Keratinocyte (primary cell): ENCODE results near the gene GAREM1. TPM values are rescaled to one million over a fixed set of nuclear protein-coding genes. Genes with fewer than 3 reads are reported as not detected.

Source experiments
- DNase-seq: peaks from one replicate; pipeline ENCODE4 v3.0.0-alpha.2; 2011; ENCODE audit warnings: low read depth, missing footprints, low spot score
- FAIRE-seq: peaks from 2 replicates; lab custom pipeline; 2011; peaks lifted over from hg19 to GRCh38; lab: Jason Lieb, UNC
- H2AFZ ChIP-seq: 2 replicates; pipeline ENCODE4 v1.6.0; 2012; ENCODE audit warnings: low read length, control low read depth, inconsistent platforms; ENCODE audit not compliant: control insufficient read depth
- H3K27ac ChIP-seq: 2 replicates; pipeline ENCODE4 v1.5.1; 2011; ENCODE audit warnings: low read length; ENCODE audit not compliant: control insufficient read depth, insufficient read depth
- H3K27me3 ChIP-seq: 3 replicates; pipeline ENCODE4 v1.6.0; 2011; ENCODE audit warnings: low read length; ENCODE audit not compliant: control insufficient read depth, insufficient read depth; ENCODE audit errors: extremely low read depth
- H3K36me3 ChIP-seq, 2 experiments: 2 replicates in 1 of 2; 3 replicates in 1 of 2; pipeline ENCODE4 v1.5.1; 2011; ENCODE audit warnings: low read length in 2 of 2, mild to moderate bottlenecking in 1 of 2; ENCODE audit not compliant: control insufficient read depth in 2 of 2, insufficient read depth in 2 of 2; ENCODE audit errors: extremely low read depth in 1 of 2
- H3K4me1 ChIP-seq: 3 replicates; pipeline ENCODE4 v1.5.1; 2011; ENCODE audit warnings: low read length; ENCODE audit not compliant: control insufficient read depth, insufficient read depth; ENCODE audit errors: extremely low read depth
- H3K4me2 ChIP-seq: 3 replicates; pipeline ENCODE4 v1.6.0; 2011; ENCODE audit warnings: low read depth, low read length; ENCODE audit not compliant: control insufficient read depth, insufficient read depth; ENCODE audit errors: extremely low read depth
- H3K4me3 ChIP-seq, 3 experiments: fragments of 200-600 bp in 1 of 3; sonication (generic) in 1 of 3; 2 replicates in 2 of 3; 3 replicates in 1 of 3; pipeline ENCODE4 v1.5.1; 2011 to 2016; ENCODE audit warnings: low read length in 3 of 3, mild to moderate bottlenecking in 3 of 3, control low read depth in 2 of 3, inconsistent platforms in 1 of 3, low read depth in 1 of 3, mixed read lengths in 1 of 3, mixed run types in 1 of 3, moderate library complexity in 1 of 3; ENCODE audit not compliant: control insufficient read depth in 2 of 3, insufficient read depth in 2 of 3; ENCODE audit errors: extremely low read depth in 1 of 3
- H3K79me2 ChIP-seq: 2 replicates; pipeline ENCODE4 v1.6.0; 2012; ENCODE audit warnings: low read length; ENCODE audit not compliant: control insufficient read depth, insufficient read depth
- H3K9ac ChIP-seq: 3 replicates; pipeline ENCODE4 v1.6.0; 2011; ENCODE audit warnings: low read length; ENCODE audit not compliant: control insufficient read depth, insufficient read depth; ENCODE audit errors: extremely low read depth
- H3K9me1 ChIP-seq: 3 replicates; pipeline ENCODE4 v1.6.0; 2011; ENCODE audit warnings: low read length; ENCODE audit not compliant: control insufficient read depth, insufficient read depth; ENCODE audit errors: extremely low read depth
- H3K9me3 ChIP-seq: 2 replicates; pipeline ENCODE4 v1.5.1; 2012; ENCODE audit warnings: low read depth, low read length; ENCODE audit not compliant: control insufficient read depth
- H4K20me1 ChIP-seq: 3 replicates; pipeline ENCODE4 v1.6.0; 2011; ENCODE audit warnings: low read length; ENCODE audit not compliant: control insufficient read depth, insufficient read depth; ENCODE audit errors: extremely low read depth
- CTCF ChIP-seq, 3 experiments: IDR thresholded peaks in 1 of 3; conservative IDR thresholded peaks in 1 of 3; optimal IDR thresholded peaks in 1 of 3; 2 replicates in 2 of 3; 3 replicates in 1 of 3; pipeline versions ENCODE3 to v1.5.1; 2011; ENCODE audit warnings: low read length in 3 of 3, mild to moderate bottlenecking in 3 of 3, moderate library complexity in 2 of 3, control low read depth in 1 of 3, inconsistent platforms in 1 of 3; ENCODE audit not compliant: insufficient read depth in 2 of 3; ENCODE audit errors: extremely low read depth in 1 of 3
- EZH2 ChIP-seq: IDR thresholded peaks from one replicate; pipeline ENCODE4 v1.6.1; 2012; ENCODE audit warnings: inconsistent platforms, mild to moderate bottlenecking, low read length, moderate library complexity
- dilution Hi-C: fragments of 300-500 bp; cut with MboI; formaldehyde crosslinking; loops from one replicate; pipeline ENCODE4 v1.7.0; 2020; ENCODE audit warnings: low sequenced_read_pairs; ENCODE audit not compliant: extremely low pct_ligation_motif_present
- polyA plus RNA-seq, 5 experiments: library from polyadenylated mRNA; depleted of rRNA in 3 of 5; stranded (reverse) in 3 of 5; stranded (forward) in 1 of 5; unstranded in 1 of 5; fragments of >200 nt; gene quantifications; 1 replicate in 1 of 5; 2 replicates in 3 of 5; 3 replicates in 1 of 5; pipeline versions ENCODE4 v1.2.1 to v1.2.3, GENCODE V29; 2011 to 2012; ENCODE audit warnings: missing spikeins in 2 of 5, low read depth in 1 of 5, low replicate concordance in 1 of 5

The GAREM1 gene
- polyA plus RNA-seq, 1 donor (not counting 4 experiments of a cell fraction or from before 2014, with no cell fraction given) = 3.8 TPM

- Histone ChIP-seq H3K36me3 (no peaks in the 10 kb centered on the region), H3K9me1 (no peaks in the 10 kb centered on the region), H3K27me3 (no peaks in the 10 kb centered on the region), H3K4me3 (no peak overlapping the region), H3K4me1 (no peaks in the 10 kb centered on the region), H3K27ac (no peak overlapping the region), H2AFZ (no peak overlapping the region), H3K4me2 (no peak overlapping the region), H3K9ac (no peak overlapping the region), H3K79me2 (no peaks in the 10 kb centered on the region), H4K20me1 (no peaks in the 10 kb centered on the region), H3K9me3 (no peaks in the 10 kb centered on the region)
- no peak for TF ChIP-seq EZH2
- TF ChIP-seq CTCF (optimal IDR thresholded peaks at IDR 0.05 in 1 of 3, IDR thresholded peaks at IDR 0.05 in 1 of 3, conservative IDR thresholded peaks at IDR 0.05 in 1 of 3; ENCODE audit: extremely low read depth in 1 of 3, insufficient read depth in 2 of 3, low read length in 3 of 3) = no peak
- DNase-seq (no peak), FAIRE-seq (no peak)
- dilution Hi-C loops = no loop called here
Measured at GRCh38 chr18:32482117-32482516, 11.4 kb upstream of the GAREM1 start.

GRCh38 chr18:32480581-32480980 lies 9.9 kb upstream of the GAREM1 start:
- DNase-seq = no peak

More at GRCh38 chr18:32480581-32480980, 9.9 kb upstream of the GAREM1 start:
- Histone ChIP-seq H3K9me1 (no peaks in the 10 kb centered on the region), H3K27ac (no peak overlapping the region), H3K4me2 (no peak overlapping the region), H2AFZ (no peak overlapping the region), H3K27me3 (no peaks in the 10 kb centered on the region), H3K9ac (no peak overlapping the region), H3K4me3 (no peak overlapping the region), H3K36me3 (no peaks in the 10 kb centered on the region), H4K20me1 (no peaks in the 10 kb centered on the region), H3K4me1 (no peaks in the 10 kb centered on the region), H3K79me2 (no peaks in the 10 kb centered on the region), H3K9me3 (no peaks in the 10 kb centered on the region)
- TF ChIP-seq EZH2 = no peak
- no peak for TF ChIP-seq CTCF (optimal IDR thresholded peaks at IDR 0.05 in 1 of 3, IDR thresholded peaks at IDR 0.05 in 1 of 3, conservative IDR thresholded peaks at IDR 0.05 in 1 of 3; ENCODE audit: extremely low read depth in 1 of 3, insufficient read depth in 2 of 3, low read length in 3 of 3)
- no peak for FAIRE-seq
- dilution Hi-C loops = no loop called here
